DLD1 (cell line): ENCODE results near the gene JMJD7.

Source experiments
- in situ Hi-C: cut with HindIII; loops from 2 replicates; pipeline ENCODE4 v1.10.0; 2017; ENCODE audit warnings: low sequenced_read_pairs

Gene JMJD7

DNA sequence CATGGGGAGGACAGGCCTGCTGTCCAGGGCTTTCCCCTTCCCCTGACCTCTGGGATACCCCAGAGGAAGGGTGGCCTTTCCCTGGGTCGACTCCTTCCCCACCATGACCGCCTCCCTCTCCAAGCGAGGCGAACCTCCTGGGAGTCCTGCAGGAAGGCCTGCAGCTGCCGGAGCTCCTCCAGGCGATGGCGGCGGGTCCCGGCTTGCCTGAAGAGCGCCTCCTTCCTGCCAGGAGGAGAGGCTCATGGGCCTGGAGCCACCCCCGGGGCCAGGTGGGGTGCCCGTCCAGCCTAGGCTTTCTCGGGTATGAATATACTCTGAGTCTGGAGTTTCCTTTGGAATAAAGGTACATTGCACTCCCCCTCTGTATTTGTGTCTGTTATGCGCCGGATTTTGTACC lies 30.9 kb downstream of the JMJD7 start:
- in situ Hi-C loops, result no loop called here

DNA sequence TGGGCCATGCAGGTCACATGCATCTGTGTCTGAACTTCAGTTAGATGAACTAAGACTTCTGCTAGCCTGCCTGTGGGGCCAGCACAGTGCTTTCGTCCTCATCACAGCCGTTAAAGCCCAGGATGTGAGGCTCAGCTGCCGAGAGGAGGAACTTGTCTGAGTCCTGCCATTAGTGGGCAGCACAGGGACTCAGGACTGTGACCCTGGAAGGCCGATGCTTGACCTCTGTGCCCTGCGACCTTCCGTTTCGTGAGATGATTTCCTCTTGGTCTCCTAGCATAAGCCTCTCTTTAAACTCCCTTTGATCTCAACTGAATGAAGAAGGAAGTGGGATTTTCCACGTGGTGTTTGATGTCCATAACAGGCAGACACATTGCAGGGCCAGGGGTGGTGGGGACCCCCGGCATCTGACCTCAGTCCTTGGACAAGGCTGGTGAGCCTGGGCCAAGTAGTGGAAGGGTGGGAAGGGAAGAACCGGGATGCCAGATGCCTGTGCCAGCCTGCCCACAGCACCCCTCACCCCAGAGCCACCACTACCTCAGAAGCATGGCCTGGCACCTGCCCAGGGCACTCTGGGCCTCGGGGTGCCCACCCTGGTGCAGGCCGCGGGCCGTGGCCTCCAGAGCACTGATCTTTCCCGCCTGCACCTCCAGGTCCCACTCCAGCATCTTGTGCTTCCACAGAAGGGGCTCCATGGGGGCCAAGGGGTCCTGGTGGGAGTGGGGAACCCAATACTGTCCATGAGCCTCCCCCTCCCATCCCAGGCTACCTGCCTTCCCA lies 32.3 kb downstream of the JMJD7 start:
- in situ Hi-C loops, result no loop called here

DNA sequence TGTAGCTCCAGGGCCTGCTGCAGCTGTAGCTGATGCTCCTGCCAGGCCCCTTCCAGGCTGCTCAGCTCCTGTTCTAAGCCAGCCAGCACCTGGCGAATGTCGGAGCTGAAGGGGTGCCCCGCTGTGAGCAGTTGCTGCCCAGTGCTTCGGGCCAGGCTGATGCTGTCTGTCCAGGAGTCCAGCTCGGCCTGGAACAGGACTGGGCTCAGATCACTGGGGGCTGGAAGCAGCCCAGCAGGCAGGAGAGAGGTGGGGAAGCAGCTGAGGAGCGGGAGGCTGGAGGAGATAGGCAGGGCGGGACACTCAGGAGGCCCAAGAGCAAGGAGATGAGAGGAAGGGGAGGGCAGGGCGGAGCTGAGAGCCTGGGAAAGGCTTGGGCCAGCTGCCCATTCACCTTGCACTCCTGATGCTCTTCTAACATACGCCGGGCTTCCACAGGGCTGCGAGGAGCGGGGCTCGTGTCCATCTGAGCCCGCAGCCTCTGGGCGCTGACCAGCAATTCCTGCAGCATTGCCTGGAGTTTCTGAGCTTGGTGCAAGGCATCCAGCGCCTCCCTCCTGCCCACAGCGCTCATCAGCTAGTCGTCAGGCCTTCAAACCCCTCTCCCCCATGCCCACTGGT lies 34.0 kb downstream of the JMJD7 start:
- in situ Hi-C loops, result no loop called here

DNA sequence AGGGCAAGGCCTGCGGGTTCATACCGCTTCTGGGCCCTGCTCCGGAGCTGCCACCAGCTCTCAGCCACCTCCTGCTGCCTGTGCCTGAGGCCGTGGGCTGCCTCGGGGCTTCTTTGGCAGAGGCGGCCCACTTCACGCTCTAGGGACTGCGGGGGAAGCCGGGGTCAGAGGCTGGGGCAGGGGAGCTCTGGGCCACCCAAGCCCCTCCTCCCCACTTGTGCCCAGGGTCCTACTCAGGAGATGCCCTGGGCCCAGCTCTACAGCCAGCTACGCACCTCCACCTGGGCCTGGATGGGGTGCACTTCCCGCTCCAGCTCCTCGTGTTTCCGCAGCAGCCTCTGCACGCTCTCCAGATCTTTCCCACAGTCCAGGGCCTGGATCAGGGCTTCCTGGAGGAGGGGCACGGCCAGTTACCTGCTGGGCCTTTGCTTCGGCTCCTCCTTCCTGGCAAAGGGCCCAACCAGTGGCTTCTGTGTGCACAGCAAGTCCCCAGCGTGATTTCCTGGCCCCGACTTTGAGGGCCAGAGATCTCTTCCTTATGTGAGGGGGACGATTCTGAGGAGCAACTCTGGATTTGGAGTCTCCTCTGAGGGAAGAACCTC lies 34.7 kb downstream of the JMJD7 start:
- in situ Hi-C loops, result no loop called here

DNA sequence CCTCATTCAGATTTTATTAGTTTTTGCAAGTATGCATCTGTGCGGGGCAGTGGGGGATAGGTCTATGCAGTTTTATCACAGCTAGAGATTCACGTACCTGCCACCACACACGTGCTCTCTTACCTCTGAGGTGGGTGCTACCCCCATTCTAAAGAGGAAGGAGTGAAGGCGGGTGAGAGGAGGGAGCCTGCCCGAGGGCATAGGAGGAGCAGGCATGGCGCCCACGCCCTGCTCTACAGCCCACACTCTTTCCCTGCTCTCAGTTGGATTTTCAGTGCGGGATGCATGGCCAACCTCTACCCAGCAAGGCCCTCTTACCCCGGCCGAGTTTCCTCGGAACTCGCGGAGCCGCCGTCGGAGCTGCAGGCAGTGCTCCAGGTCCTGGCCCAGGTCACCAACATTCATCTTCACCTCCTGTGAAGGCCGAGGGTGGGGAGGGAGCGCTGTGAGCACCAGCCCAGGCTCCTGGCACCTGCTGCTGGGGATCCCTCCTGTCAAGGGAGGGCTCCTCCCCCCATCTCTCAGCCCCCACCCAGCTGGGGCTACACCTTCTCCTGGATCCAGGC lies 37.7 kb downstream of the JMJD7 start:
- in situ Hi-C loops, result no loop called here

DNA sequence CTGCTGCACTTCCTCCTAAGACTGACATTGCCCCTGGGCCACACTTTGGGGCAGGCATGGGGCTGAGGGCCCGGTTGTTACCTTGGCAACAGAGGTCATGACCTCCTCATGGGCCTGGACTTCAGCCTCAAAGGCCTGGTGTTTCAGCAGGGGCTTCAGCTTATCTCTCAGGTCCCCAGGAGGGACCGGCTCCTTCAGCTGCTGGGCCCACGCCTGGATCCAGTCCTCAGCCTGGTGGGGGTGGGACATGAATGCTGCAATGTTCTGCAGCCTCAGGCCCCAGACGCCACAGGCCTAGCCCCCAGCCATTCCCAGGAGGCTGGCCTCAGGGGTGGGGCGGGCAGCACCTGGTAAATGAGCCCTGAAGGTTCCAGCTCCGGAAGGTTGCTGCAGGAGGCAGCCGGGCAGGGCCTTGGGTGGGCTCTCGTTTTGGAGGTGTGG lies 38.4 kb downstream of the JMJD7 start:
- in situ Hi-C loops, result no loop called here

DNA sequence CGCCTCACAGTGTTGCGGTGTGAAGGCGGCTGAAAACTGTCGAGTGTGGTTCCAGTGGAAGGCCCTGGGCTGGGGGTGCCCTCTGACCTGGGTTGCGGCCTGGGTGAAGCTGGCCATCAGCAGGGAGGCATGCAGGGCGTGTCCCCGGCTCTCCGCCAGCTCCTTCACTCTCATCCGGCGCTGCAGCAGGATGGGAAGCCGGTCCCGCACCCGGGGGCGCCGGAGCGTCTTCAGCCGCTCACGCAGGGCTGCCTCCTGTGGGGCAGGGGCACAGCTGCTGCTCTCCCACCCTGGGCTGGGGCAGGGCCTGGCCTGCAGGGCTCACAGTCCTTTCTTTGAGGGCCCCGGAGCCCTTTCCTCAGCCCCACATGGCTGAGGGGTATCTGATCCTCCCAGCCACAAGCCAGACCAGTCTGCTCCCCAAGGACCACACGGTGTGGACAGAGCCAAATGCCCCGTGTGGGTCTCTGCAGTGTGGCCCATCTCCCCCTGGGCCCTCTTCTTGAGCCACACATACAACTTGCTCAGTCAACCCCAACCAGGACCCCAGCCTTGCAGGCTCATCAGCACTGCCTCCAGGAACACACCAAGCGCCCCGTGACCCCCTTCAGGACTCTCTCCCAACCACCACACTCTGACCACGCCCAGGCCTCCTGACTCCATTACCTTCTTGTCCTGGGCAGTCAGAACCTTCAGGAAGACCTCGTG lies 39.1 kb downstream of the JMJD7 start:
- in situ Hi-C loops, result no loop called here

DNA sequence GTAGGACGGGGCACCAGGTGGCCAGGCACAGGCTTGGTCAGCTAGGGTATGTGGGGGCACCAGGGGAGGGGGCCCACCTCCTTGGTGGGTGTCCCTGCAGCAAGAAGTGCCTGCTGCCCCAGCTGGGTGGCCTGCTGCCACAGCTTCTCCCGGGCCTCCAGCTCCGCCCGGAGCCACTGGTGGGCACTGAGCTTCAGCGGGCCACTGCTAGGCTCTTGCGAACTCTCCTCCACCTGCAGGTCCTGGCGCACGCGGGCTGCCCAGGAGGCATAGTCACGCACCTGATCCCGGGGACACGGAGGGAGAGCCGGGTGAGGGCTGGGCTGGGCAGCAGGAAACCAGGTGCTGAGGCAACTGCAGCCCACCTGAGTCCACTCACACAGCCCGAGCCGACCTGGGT lies 40.4 kb downstream of the JMJD7 start:
- in situ Hi-C loops, result no loop called here

DNA sequence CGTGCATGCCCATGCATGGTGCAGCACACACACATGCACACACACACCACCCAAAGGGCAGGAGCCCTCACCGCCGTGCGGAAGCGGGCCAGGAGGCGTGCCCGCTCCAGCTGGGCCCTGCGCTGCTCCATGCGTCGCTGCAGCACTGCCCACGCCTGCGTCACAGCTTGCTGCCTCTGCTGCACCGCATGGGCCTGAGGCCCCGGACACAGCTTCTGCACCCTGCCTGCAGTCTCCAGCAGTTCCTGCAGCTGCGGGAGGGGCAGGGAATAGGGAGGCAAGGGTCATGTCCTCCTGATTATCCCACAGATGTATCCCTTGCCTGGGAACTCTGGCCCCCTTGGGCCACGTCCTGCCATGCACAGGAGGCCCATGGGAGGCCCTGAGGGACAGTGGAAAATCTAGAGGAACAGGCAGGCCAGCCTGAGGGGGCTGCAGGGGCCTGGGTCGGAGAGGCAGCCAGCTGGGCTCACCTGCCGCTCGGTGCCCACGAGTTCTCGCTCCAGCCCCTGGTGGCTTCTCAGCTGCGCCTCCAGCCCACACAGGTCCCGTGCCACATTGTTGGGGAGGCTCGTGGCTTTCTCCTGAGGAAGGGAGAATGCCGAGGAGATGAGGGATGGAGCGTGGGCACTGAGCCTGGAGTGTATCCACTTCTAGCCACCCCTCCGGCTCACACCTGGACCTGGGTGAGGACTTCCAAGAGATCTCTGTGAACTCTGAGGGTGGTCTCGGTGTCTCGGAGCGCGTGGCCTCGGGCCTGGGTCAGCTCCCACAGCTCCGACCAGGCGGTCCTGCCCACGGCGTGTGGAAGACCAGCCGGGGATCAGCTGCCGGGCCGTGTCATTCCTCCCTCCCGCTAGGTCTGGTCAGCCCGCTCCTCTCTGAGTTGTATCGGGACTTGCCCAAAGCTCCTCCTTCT lies 42.1 kb downstream of the JMJD7 start:
- in situ Hi-C loops, result no loop called here

DNA sequence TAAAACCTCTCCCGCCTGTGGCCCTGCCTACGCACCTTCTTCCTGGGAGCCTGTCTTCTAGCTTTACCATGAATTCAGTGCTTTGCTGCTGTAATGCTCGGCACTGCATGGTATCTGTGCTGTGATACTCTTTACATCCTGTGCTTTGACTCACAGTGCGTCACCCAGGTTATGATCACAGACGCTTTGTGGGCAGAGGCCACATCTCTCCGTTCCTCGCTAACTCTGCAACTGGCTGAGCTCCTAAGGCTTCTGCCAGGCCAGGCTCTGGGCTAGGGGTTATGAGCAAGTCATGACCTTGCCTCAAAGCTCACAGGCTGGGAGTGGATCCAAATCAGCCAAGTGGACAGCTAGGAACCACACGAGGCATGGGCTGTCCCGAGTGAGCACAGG lies 42.8 kb downstream of the JMJD7 start:
- in situ Hi-C loops, result no loop called here

DNA sequence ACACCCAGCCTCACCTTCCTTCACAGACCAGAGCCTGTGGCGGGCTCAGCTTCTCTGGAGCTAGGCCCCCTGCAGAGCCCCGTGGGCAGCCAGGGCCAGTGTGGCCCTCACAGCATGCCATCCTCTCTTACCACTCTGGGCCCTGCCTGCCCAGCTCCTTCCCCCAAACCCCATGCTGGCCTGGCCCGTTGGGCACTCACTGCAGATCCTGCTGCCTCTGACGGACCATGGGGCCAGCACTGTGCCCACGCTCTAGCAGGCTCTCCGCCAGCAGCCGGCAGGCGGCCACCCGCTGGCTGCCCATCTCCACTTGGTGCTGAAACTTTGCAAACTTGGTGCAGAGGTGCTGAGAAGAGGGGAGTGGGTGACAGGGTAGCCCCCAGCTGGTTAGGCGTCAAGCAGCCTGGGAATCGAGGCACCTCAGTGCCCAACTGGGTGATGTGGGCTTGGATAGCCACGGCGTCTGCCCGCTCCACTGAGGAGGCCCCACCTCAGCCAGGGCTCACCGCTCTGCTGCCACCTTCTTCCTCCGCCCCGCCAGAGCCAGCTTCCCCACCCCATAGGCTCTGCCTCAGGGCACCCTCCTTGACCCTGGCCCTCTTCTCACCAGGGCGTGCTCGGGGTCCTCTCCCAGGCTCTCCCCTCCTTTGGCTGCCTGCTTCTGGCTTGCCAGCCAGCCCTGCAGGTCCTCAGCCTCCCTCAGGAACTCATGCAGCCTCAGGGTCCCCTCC lies 43.4 kb downstream of the JMJD7 start:
- in situ Hi-C loops, result no loop called here

DNA sequence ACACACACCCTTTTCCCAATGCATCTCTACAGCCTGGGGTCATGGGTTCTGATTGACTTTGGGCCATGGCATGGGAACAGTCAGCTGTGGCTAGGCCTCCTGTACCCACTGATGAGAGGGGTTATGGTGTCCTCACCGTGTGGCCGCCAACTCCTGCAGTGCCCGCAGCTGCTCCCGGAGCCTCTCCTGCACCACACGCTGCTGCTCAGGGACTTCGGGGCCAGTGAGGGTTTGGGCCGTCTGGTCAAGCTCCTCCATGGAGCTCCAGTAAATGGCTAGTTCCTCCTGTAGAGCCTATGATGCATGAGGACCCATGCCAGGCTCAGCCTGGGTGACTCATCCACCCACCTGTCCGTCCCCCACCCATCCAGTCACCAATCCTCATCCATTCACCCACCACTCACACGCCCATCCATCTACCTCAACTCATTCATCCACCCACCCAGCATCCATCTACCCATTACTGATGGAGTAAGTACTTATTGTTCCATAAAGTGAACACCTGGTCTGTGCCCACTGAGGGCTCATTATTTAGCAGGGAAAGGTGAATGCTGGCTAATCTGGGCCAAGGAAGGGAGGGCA lies 44.4 kb downstream of the JMJD7 start:
- in situ Hi-C loops, result no loop called here

DNA sequence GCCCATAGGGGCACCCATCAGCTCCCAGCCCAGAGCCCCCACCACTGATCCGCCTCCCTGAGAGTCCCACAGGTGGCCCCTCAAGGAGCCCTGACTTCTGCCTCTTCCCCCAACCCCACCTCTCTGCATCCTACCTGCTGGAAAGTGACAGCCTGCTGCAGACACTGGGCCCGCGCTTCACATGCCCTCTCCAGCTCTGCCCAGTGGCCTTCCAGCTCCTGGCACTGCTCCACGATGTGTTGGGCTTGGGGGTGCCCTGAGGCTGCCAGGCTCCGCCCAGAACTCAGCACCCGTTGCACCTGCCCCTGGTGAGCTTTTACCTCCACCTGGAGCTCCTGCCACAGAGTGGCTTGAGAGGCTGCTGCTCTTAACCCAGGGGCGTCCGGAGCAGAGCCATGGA lies 45.8 kb downstream of the JMJD7 start:
- in situ Hi-C loops, result no loop called here

DNA sequence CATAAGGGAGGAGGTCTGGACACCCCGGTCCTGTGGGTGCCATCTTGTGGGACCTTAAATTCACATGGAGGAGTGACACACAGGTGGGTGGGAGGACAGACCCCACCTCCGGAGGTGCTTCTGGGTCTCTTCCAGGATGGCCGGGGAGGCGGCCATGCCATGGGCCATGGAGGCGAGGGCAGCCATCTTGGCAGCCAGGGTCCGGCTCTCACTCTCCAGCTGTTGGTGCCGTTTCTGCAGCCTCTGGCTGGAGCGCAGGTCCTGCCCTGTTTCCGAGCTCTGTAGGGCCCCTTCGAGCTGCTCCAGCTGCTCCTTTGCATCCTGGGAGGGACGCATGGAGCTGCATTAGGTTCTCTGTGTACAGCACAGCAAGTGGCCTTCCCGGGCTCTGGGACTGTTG lies 46.8 kb downstream of the JMJD7 start:
- in situ Hi-C loops, result loop anchor here (25.0 kb wide), 1 partner anchor 87 kb away; no protein-coding TSS in a partner anchor

DNA sequence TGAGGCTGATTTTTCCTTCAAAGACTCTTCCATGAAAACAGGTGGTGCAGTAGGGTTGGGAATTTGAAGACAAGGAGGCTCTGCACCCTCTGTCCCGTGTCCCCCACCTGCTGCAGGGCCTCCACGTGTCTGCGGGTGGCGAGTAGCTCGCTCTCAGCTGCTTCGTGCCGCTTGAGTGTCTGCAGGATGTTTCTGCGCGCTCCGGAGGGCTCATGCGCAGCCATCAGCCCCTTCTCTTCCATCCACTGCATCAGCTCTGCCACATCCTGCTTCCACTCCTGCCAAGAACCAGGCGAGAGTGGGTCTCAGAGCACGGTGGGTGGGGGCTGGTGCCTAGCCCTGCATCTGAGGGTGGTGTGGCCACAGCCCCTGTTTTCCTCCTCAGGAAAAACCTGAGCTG lies 48.1 kb downstream of the JMJD7 start:
- in situ Hi-C loops, result loop anchor here (25.0 kb wide), 1 partner anchor 89 kb away; no protein-coding TSS in a partner anchor

DNA sequence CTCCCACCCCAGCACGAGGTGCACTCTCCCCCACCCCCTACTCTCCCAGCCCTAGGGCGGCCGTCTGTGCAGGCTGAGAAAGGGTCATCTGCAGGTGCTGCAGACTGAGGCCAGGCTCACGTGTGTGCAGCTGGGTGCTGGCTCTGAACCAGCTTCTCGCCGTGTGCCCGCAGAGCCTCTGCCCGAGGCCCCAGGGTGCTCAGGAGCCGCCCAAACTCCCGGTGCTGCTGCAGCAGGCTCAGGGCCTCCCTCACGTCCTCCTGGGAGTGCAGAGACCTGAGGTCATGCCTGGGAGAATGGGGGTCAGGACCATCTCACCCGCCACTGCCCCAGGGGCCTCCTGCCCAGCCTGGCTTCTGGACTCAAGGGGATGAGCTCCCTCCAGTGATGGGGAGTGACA lies 48.8 kb downstream of the JMJD7 start:
- in situ Hi-C loops, result loop anchor here (25.0 kb wide), 1 partner anchor 89 kb away; no protein-coding TSS in a partner anchor

DNA sequence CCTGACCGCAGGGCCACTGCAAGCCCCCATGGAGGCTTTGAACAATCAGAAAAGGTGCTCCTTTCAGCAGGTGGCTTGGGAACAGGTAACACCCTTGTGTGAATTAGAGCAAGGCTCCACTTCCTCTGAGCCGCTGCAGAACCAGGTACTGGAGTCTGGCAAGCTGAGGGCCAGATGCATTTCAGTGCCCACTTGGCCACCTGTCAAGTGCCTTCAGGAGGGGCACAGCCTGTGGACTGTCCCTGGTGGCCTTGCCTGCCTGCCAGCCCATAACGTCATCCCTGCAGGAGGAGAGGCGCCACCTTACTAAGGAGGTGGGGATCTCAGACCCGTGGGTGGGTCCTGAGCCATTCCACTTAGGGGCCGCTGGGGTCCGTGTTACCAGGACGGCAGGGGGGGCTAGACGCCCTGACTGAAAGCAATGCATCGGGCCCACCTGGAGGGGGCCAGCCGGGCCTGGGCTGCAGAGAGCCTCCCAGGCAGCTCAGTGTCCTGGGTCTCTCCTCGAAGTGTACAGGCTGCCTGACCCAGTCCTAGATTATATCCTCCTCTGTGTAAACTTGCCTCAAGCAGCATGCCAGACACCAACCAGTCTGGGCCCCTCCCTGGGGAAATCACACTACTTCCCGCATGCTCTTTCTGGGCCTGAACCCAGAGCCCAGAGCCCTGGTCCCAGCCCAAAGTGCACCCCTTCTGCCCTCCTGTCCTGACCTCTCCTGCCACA lies 49.9 kb downstream of the JMJD7 start:
- in situ Hi-C loops, result loop anchor here (25.0 kb wide), 1 partner anchor 90 kb away; no protein-coding TSS in a partner anchor

DNA sequence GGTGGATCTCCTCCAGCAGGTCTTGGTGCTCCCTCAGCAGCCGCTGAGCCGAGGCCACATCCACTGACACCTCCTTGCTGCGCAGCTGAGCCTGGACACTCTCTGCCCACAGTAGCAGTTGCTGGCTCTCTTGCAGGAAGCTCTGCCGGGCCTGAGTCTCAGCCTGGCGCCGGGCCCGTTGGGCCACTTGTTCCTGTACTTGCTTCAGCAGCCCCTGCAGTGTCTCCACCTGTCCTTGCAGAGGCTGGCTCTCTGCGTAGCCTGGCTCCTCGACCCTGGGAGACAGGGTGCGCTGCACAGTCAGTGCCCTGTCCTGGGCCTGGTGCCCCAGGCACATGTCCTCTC lies 50.4 kb downstream of the JMJD7 start:
- in situ Hi-C loops, result loop anchor here (25.0 kb wide), 1 partner anchor 91 kb away; no protein-coding TSS in a partner anchor
